WTC11 (cell line): Measurements from ENCODE around the gene PHPT1. TPM values are rescaled to one million over a fixed set of nuclear protein-coding genes. Genes with fewer than 3 reads are reported as not detected.

Experiments
- ATF1 ChIP-seq: sonication (generic); formaldehyde crosslinking; IDR thresholded peaks from 2 replicates; pipeline ENCODE4 v1.8.1; 2023; ENCODE audit warnings: mild to moderate bottlenecking, moderate library complexity, missing genetic modification reagents
- CBFB ChIP-seq: sonication (generic); formaldehyde crosslinking; IDR thresholded peaks from 2 replicates; pipeline ENCODE4 v1.8.1; 2022; ENCODE audit warnings: mild to moderate bottlenecking, low read depth, missing genetic modification reagents
- CREM ChIP-seq: sonication (generic); formaldehyde crosslinking; IDR thresholded peaks from 2 replicates; pipeline ENCODE4 v1.8.1; 2022; ENCODE audit warnings: mild to moderate bottlenecking, missing genetic modification reagents, moderate library complexity
- FOXK1 ChIP-seq: sonication (generic); formaldehyde crosslinking; IDR thresholded peaks from 2 replicates; pipeline ENCODE4 v1.8.0; 2022; ENCODE audit warnings: mild to moderate bottlenecking, moderate library complexity, missing genetic modification reagents
- GABPB1 ChIP-seq: sonication (generic); formaldehyde crosslinking; IDR thresholded peaks from 2 replicates; pipeline ENCODE4 v1.8.1; 2023; ENCODE audit warnings: mild to moderate bottlenecking, missing genetic modification reagents
- HMGA2 ChIP-seq: fragments of 250-450 bp; sonication (Bioruptor Pico); IDR thresholded peaks from 2 replicates; pipeline ENCODE4 v1.4.0; 2021; ENCODE audit warnings: mild to moderate bottlenecking, moderate library complexity
- JAZF1 ChIP-seq: fragments of 250-450 bp; sonication (Bioruptor Pico); IDR thresholded peaks from 2 replicates; pipeline ENCODE4 v1.9.0; 2021; ENCODE audit warnings: moderate library complexity, mild to moderate bottlenecking, inconsistent platforms
- KAT7 ChIP-seq: sonication (generic); formaldehyde crosslinking; IDR thresholded peaks from 2 replicates; pipeline ENCODE4 v1.8.1; 2023; ENCODE audit warnings: missing genetic modification reagents, mild to moderate bottlenecking, borderline replicate concordance
- SMAD3 ChIP-seq: sonication (generic); formaldehyde crosslinking; IDR thresholded peaks from 2 replicates; pipeline ENCODE4 v1.8.0; 2022; ENCODE audit warnings: missing genetic modification reagents, mild to moderate bottlenecking, borderline replicate concordance
- TP53 ChIP-seq: sonication (generic); formaldehyde crosslinking; IDR thresholded peaks from 2 replicates; pipeline ENCODE4 v1.8.1; 2023; ENCODE audit warnings: mild to moderate bottlenecking, missing genetic modification reagents
- total RNA-seq: library from RNA; stranded (reverse); gene quantifications from 3 replicates; pipeline ENCODE4 v1.2.3, GENCODE V29; 2021
- TF ChIP-seq, protein P1 (sequence below): sonication (generic); formaldehyde crosslinking; IDR thresholded peaks from 2 replicates; pipeline ENCODE4 v1.8.0; 2022; ENCODE audit warnings: missing genetic modification reagents
- TF ChIP-seq, protein P2 (sequence below): sonication (generic); formaldehyde crosslinking; IDR thresholded peaks from 2 replicates; pipeline ENCODE4 v1.8.0; 2022; ENCODE audit warnings: mild to moderate bottlenecking, missing genetic modification reagents
- TF ChIP-seq, protein P3 (sequence below): sonication (generic); formaldehyde crosslinking; conservative IDR thresholded peaks from 2 replicates; pipeline ENCODE4 v1.8.1; 2023; ENCODE audit warnings: mild to moderate bottlenecking, low read depth, missing genetic modification reagents, moderate library complexity
- TF ChIP-seq, protein P4 (sequence below): fragments of 250-450 bp; sonication (Bioruptor Pico); IDR thresholded peaks from 2 replicates; pipeline ENCODE4 v1.9.0; 2021; ENCODE audit warnings: moderate library complexity, mild to moderate bottlenecking, inconsistent platforms, borderline replicate concordance
- TF ChIP-seq, protein P5 (sequence below): sonication (generic); formaldehyde crosslinking; IDR thresholded peaks from 2 replicates; pipeline ENCODE4 v1.8.0; 2022; ENCODE audit warnings: mild to moderate bottlenecking, missing genetic modification reagents
- TF ChIP-seq, protein P6 (sequence below): sonication (generic); formaldehyde crosslinking; IDR thresholded peaks from 2 replicates; pipeline ENCODE4 v1.8.1; 2023; ENCODE audit warnings: mild to moderate bottlenecking, missing genetic modification reagents, borderline replicate concordance
- TF ChIP-seq, protein P7 (sequence below): sonication (generic); formaldehyde crosslinking; IDR thresholded peaks from 2 replicates; pipeline ENCODE4 v1.8.1; 2022; ENCODE audit warnings: missing genetic modification reagents, borderline replicate concordance
- TF ChIP-seq, protein P8 (sequence below): sonication (generic); formaldehyde crosslinking; conservative IDR thresholded peaks from 2 replicates; pipeline ENCODE4 v1.8.1; 2022; ENCODE audit warnings: mild to moderate bottlenecking, missing genetic modification reagents
- TF ChIP-seq, protein P9 (sequence below): sonication (generic); formaldehyde crosslinking; IDR thresholded peaks from 2 replicates; pipeline ENCODE4 v1.8.0; 2022; ENCODE audit warnings: mild to moderate bottlenecking, missing genetic modification reagents
- TF ChIP-seq, protein P10 (sequence below): sonication (generic); formaldehyde crosslinking; IDR thresholded peaks from 2 replicates; pipeline ENCODE4 v1.8.1; 2022; ENCODE audit warnings: mild to moderate bottlenecking, moderate library complexity, missing genetic modification reagents

PHPT1 gene
- total RNA-seq, 1 experiment from 2014 or later, result 138 TPM

DNA sequence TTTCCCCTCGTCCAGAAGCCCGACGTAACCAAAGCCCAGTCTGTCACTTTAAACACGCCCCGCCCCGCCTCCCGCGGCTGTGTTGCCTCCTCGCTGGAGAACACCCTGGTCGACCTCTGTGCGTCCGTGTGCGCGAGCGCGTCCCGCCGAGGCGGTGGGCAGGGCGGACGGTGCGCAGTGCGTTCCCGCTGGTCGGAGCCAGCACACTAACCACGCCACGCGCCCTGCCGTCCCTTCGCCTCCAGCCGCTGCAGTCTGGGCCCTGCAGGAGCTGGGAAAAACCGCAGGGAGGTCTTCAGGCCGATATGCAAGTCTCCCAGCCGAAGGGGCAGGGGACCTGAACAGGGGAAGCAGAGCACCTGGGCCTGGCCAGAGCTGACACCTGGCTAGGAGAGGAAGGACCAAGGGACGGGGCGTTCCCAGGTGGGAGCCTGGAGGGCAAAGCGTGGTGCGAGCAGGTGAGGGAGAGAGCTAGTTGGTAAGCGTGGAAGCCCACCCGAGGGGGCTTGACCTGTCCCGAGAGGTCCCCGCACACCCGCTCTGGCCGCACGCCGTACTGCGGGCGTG is 1.3 kb upstream of the PHPT1 start (continued):
- TF ChIP-seq TP53 (CRISPR knock-in tag) (no peak), KAT7 (CRISPR knock-in tag) (no peak), CBFB (CRISPR knock-in tag) (no peak), ATF1 (0 out of 2 replicates have a peak, but pooled peaks have one; percentile 74), GABPB1 (peak; percentile 55; the same call in 1 of the 2 replicates), FOXK1 (CRISPR knock-in tag) (peak; percentile 77), JAZF1 (CRISPR knock-in tag) (no peak), HMGA2 (CRISPR knock-in tag) (no peak), CREM (CRISPR knock-in tag) (no peak), SMAD3 (0 out of 2 replicates have a peak, but pooled peaks have one; percentile 46)
- TF ChIP-seq, protein P1, sequence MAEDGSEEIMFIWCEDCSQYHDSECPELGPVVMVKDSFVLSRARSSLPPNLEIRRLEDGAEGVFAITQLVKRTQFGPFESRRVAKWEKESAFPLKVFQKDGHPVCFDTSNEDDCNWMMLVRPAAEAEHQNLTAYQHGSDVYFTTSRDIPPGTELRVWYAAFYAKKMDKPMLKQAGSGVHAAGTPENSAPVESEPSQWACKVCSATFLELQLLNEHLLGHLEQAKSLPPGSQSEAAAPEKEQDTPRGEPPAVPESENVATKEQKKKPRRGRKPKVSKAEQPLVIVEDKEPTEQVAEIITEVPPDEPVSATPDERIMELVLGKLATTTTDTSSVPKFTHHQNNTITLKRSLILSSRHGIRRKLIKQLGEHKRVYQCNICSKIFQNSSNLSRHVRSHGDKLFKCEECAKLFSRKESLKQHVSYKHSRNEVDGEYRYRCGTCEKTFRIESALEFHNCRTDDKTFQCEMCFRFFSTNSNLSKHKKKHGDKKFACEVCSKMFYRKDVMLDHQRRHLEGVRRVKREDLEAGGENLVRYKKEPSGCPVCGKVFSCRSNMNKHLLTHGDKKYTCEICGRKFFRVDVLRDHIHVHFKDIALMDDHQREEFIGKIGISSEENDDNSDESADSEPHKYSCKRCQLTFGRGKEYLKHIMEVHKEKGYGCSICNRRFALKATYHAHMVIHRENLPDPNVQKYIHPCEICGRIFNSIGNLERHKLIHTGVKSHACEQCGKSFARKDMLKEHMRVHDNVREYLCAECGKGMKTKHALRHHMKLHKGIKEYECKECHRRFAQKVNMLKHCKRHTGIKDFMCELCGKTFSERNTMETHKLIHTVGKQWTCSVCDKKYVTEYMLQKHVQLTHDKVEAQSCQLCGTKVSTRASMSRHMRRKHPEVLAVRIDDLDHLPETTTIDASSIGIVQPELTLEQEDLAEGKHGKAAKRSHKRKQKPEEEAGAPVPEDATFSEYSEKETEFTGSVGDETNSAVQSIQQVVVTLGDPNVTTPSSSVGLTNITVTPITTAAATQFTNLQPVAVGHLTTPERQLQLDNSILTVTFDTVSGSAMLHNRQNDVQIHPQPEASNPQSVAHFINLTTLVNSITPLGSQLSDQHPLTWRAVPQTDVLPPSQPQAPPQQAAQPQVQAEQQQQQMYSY (CRISPR knock-in tag), result peak; percentile 44; the same call in 1 of the 2 replicates
- TF ChIP-seq, protein P2, sequence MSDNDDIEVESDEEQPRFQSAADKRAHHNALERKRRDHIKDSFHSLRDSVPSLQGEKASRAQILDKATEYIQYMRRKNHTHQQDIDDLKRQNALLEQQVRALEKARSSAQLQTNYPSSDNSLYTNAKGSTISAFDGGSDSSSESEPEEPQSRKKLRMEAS (CRISPR knock-in tag), result 0 out of 2 replicates have a peak, but pooled peaks have one; percentile 34
- TF ChIP-seq, protein P3, sequence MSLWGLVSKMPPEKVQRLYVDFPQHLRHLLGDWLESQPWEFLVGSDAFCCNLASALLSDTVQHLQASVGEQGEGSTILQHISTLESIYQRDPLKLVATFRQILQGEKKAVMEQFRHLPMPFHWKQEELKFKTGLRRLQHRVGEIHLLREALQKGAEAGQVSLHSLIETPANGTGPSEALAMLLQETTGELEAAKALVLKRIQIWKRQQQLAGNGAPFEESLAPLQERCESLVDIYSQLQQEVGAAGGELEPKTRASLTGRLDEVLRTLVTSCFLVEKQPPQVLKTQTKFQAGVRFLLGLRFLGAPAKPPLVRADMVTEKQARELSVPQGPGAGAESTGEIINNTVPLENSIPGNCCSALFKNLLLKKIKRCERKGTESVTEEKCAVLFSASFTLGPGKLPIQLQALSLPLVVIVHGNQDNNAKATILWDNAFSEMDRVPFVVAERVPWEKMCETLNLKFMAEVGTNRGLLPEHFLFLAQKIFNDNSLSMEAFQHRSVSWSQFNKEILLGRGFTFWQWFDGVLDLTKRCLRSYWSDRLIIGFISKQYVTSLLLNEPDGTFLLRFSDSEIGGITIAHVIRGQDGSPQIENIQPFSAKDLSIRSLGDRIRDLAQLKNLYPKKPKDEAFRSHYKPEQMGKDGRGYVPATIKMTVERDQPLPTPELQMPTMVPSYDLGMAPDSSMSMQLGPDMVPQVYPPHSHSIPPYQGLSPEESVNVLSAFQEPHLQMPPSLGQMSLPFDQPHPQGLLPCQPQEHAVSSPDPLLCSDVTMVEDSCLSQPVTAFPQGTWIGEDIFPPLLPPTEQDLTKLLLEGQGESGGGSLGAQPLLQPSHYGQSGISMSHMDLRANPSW (CRISPR knock-in tag), result no peak
- TF ChIP-seq, protein P4, sequence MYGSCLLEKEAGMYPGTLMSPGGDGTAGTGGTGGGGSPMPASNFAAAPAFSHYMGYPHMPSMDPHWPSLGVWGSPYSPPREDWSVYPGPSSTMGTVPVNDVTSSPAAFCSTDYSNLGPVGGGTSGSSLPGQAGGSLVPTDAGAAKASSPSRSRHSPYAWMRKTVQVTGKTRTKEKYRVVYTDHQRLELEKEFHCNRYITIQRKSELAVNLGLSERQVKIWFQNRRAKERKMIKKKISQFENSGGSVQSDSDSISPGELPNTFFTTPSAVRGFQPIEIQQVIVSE, result no peak
- TF ChIP-seq, protein P5, sequence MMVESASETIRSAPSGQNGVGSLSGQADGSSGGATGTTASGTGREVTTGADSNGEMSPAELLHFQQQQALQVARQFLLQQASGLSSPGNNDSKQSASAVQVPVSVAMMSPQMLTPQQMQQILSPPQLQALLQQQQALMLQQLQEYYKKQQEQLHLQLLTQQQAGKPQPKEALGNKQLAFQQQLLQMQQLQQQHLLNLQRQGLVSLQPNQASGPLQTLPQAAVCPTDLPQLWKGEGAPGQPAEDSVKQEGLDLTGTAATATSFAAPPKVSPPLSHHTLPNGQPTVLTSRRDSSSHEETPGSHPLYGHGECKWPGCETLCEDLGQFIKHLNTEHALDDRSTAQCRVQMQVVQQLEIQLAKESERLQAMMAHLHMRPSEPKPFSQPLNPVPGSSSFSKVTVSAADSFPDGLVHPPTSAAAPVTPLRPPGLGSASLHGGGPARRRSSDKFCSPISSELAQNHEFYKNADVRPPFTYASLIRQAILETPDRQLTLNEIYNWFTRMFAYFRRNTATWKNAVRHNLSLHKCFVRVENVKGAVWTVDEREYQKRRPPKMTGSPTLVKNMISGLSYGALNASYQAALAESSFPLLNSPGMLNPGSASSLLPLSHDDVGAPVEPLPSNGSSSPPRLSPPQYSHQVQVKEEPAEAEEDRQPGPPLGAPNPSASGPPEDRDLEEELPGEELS (CRISPR knock-in tag), result no peak
- TF ChIP-seq, protein P6, sequence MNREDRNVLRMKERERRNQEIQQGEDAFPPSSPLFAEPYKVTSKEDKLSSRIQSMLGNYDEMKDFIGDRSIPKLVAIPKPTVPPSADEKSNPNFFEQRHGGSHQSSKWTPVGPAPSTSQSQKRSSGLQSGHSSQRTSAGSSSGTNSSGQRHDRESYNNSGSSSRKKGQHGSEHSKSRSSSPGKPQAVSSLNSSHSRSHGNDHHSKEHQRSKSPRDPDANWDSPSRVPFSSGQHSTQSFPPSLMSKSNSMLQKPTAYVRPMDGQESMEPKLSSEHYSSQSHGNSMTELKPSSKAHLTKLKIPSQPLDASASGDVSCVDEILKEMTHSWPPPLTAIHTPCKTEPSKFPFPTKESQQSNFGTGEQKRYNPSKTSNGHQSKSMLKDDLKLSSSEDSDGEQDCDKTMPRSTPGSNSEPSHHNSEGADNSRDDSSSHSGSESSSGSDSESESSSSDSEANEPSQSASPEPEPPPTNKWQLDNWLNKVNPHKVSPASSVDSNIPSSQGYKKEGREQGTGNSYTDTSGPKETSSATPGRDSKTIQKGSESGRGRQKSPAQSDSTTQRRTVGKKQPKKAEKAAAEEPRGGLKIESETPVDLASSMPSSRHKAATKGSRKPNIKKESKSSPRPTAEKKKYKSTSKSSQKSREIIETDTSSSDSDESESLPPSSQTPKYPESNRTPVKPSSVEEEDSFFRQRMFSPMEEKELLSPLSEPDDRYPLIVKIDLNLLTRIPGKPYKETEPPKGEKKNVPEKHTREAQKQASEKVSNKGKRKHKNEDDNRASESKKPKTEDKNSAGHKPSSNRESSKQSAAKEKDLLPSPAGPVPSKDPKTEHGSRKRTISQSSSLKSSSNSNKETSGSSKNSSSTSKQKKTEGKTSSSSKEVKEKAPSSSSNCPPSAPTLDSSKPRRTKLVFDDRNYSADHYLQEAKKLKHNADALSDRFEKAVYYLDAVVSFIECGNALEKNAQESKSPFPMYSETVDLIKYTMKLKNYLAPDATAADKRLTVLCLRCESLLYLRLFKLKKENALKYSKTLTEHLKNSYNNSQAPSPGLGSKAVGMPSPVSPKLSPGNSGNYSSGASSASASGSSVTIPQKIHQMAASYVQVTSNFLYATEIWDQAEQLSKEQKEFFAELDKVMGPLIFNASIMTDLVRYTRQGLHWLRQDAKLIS (CRISPR knock-in tag), result no peak
- TF ChIP-seq, protein P7, sequence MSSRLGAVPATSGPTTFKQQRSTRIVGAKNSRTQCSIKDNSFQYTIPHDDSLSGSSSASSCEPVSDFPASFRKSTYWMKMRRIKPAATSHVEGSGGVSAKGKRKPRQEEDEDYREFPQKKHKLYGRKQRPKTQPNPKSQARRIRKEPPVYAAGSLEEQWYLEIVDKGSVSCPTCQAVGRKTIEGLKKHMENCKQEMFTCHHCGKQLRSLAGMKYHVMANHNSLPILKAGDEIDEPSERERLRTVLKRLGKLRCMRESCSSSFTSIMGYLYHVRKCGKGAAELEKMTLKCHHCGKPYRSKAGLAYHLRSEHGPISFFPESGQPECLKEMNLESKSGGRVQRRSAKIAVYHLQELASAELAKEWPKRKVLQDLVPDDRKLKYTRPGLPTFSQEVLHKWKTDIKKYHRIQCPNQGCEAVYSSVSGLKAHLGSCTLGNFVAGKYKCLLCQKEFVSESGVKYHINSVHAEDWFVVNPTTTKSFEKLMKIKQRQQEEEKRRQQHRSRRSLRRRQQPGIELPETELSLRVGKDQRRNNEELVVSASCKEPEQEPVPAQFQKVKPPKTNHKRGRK (CRISPR knock-in tag), result no peak
- TF ChIP-seq, protein P8, sequence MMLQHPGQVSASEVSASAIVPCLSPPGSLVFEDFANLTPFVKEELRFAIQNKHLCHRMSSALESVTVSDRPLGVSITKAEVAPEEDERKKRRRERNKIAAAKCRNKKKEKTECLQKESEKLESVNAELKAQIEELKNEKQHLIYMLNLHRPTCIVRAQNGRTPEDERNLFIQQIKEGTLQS (CRISPR knock-in tag), result no peak
- TF ChIP-seq, protein P9, sequence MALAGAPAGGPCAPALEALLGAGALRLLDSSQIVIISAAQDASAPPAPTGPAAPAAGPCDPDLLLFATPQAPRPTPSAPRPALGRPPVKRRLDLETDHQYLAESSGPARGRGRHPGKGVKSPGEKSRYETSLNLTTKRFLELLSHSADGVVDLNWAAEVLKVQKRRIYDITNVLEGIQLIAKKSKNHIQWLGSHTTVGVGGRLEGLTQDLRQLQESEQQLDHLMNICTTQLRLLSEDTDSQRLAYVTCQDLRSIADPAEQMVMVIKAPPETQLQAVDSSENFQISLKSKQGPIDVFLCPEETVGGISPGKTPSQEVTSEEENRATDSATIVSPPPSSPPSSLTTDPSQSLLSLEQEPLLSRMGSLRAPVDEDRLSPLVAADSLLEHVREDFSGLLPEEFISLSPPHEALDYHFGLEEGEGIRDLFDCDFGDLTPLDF, result no peak
- TF ChIP-seq, protein P10, sequence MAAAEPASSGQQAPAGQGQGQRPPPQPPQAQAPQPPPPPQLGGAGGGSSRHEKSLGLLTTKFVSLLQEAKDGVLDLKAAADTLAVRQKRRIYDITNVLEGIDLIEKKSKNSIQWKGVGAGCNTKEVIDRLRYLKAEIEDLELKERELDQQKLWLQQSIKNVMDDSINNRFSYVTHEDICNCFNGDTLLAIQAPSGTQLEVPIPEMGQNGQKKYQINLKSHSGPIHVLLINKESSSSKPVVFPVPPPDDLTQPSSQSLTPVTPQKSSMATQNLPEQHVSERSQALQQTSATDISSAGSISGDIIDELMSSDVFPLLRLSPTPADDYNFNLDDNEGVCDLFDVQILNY (CRISPR knock-in tag), result peak; percentile 78; the same call in 1 of the 2 replicates
